Measurements from ENCODE around the gene TAB2.

DNA sequence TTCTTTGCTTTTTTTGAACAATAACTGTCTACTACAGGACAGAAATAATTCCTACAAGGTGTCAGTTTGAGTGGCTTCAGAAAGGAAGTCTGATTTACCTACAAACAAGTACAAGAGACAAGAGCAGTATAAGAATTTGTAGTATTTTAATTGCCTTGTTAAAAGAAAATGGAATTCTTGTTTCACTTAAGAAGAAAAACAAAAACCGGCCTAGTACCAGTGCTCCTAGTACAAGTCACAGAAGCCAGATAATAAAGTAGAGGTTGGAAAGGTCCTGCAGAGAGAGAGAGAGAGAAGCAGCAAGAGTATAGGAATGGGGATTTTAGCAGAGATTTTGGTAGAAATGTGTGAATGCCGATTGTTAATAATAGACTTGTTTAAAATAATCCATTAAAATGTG, 6.4 kb downstream of the TAB2 start:
- no peak for TF ChIP-seq CTCF (IDR thresholded peaks at IDR 0.05 in 2 of 3, conservative IDR thresholded peaks at IDR 0.05 in 1 of 3; ENCODE audit: borderline replicate concordance in 1 of 3, insufficient read depth in 1 of 3, low read depth in 2 of 3, low read length in 2 of 3)
- no peak for TF ChIP-seq EZH2 (IDR thresholded peaks at IDR 0.05)
- TF ChIP-seq, protein P1, sequence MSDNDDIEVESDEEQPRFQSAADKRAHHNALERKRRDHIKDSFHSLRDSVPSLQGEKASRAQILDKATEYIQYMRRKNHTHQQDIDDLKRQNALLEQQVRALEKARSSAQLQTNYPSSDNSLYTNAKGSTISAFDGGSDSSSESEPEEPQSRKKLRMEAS (IDR thresholded peaks at IDR 0.05) = no peak
- no peak for TF ChIP-seq ZNF274 (IDR thresholded peaks at IDR 0.05; ENCODE audit: low read depth, low read length)
- no peak for TF ChIP-seq RAD21 (IDR thresholded peaks at IDR 0.05; ENCODE audit: low read depth)
- TF ChIP-seq POLR2AphosphoS5 (IDR thresholded peaks at IDR 0.05; ENCODE audit: low read depth, low read length) = no peak
- TF ChIP-seq EZH2phosphoT487 (IDR thresholded peaks at IDR 0.05; ENCODE audit: borderline replicate concordance) = no peak
- no peak for TF ChIP-seq JUND (IDR thresholded peaks at IDR 0.05)
- TF ChIP-seq CEBPB (IDR thresholded peaks at IDR 0.05; ENCODE audit: low read depth) = no peak

Measured in HCT116 (cell line).